MM.1S (cell line): ENCODE measurements around the gene CABLES1.

Source experiments
- CTCF ChIP-seq: fragments of 300-600 bp; sonication (generic); IDR thresholded peaks from 2 replicates; pipeline ENCODE4 v1.5.1; 2016; ENCODE audit warnings: antibody characterized with exemption, low read length, mixed read lengths
- EZH2 ChIP-seq: fragments of 300-600 bp; sonication (generic); optimal IDR thresholded peaks from 2 replicates; pipeline ENCODE3; 2017; ENCODE audit warnings: low read depth, mild to moderate bottlenecking, antibody characterized with exemption, low read length, mixed read lengths
- EZH2phosphoT487 ChIP-seq: fragments of 300-600 bp; sonication (generic); IDR thresholded peaks from 2 replicates; pipeline ENCODE4 v1.6.1; 2018; ENCODE audit warnings: antibody characterized with exemption, low read length

- TF ChIP-seq CTCF (no peak), EZH2 (no peak), EZH2phosphoT487 (no peak)
Measured at GRCh38 chr18:23182606-23183005, 47.3 kb downstream of the CABLES1 start.
